IPS-NIHi11 (cell line): Measurements from ENCODE around the gene CETN3.

Experiments used
- DNase-seq: peaks from one replicate; pipeline ENCODE4 v3.0.0; 2012; ENCODE audit warnings: mixed read lengths, low spot score

Gene CETN3

GRCh38 chr5:90409318-90410177, at the start of gene CETN3:
TSS of gene CETN3 (minus strand) at chr5:90409756. CDS start at chr5:90409661, 95 bp downstream.
- peak; percentile 91 for DNase-seq

DNA sequence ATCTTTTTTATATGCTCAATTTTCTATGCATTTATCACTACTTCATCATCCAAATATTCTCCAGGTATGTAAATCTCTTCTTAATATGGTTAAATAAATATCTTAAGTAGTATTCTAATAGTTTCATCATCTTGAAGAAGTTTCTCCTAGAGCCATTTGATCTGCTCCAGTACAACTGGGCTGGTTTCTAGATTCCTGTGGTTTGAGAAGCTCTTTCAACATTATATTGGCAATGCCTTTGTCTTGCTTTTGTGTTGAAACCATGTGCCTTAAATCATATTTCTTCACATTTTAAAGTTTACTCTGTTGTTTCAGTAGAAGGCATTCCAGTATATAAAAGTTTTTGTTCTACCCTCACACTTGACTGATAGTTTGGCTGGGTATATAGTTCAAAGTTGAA, 37.4 kb upstream of the CETN3 start:
- no peak for DNase-seq

DNA sequence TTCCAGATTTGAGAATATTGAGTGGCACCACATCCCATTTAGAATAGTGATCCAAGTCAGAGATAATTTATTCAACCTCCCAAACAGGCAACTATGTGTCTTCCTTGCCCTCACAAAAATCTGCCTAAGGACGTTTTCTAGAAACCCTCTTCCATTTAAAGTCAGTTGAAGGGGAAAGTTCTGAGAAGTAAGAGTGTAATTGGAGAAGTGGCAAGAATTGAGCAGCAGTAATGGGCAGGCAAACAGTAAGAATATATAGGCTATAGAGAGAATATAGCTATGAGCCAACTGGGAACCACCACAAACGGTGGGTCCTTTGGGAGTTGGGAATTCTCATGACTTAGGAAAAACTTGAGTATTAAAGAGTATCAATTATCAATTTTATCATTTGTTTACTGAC, 31.1 kb upstream of the CETN3 start:
- no peak for DNase-seq

GRCh38 chr5:90438100-90438499, 28.5 kb upstream of the CETN3 start:
- no peak for DNase-seq

GRCh38 chr5:90437663-90438062, 28.1 kb upstream of the CETN3 start:
- no peak for DNase-seq

DNA sequence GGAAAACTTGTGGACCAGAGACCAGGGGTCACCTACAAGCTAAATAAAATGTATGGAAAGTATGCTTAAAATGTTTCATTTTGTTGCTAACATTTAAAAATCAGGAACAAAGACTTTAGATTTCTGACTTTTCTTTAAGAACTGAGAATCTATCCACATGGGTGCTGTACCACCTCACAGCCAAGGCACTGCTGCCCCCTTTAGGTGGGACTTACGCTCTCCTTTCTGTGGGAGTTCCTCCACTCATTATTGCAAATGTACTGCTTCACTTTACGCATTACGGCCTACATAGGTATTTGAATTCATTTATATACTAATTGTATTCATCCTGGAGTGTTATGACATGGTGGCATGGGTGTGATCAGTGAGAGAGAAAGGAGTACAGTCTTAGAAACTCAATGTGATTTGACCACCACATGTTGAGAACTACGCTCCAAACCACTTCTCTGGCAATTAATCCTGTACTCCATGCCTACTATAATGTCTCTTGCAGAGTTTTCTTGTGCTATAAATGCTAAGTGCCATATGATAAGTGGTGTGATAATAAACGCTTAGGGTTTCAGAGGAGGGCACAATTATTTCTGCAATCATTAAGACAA, 24.7 kb upstream of the CETN3 start:
- peak; percentile 42 for DNase-seq

- no peak for DNase-seq
These were observed 14.7 kb upstream of the CETN3 start for GRCh38 chr5:90424245-90424644.

- DNase-seq: peak; percentile 49
These were observed 11.6 kb upstream of the CETN3 start for GRCh38 chr5:90421136-90421535.

DNA sequence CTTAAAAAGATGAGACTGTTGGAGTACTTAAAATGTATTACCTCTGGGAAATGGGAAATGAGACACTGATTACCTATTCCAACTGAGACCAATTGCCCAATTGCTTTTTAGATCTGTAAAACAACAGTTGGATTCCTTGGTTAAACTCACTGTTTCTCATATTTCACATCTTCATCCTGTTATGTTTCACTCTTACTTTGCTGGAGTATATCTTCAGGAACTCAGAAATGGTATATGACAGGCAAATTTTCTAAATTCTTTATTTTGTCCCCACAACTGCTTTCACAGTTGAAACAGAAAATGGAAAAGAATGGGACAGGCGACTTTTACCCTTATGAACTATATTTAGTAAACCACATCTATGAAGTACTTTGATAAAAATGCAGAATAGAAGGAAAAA, 8.7 kb upstream of the CETN3 start:
- DNase-seq: no peak

DNA sequence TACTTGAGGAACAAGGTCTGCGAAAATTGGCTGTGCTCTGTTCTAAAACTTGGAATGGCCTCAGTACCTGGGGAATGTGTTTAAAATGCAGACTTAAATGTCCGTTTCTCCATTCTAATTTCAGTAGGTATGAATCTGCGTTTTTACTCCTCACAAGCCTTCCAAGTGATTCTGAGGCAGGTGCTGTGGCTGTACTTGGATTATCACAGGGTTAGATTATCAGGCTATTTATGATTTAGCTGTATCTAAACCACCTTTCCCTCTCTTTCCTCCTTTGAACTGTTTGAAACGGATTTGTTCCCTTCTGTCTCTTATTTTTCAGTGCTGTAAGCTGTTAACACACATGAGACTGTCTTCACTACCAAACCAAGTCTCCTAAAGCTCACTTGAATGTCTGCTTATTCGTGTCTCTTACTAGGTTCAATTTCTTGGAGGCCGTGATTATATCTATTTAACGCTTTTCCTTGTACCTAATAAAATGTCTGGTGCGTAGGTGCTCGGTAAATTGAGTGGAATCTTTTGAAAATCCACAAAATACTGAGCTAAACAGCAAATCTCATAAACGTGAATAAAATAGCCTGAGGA, 714 bp upstream of the CETN3 start:
- no peak for DNase-seq

DNA sequence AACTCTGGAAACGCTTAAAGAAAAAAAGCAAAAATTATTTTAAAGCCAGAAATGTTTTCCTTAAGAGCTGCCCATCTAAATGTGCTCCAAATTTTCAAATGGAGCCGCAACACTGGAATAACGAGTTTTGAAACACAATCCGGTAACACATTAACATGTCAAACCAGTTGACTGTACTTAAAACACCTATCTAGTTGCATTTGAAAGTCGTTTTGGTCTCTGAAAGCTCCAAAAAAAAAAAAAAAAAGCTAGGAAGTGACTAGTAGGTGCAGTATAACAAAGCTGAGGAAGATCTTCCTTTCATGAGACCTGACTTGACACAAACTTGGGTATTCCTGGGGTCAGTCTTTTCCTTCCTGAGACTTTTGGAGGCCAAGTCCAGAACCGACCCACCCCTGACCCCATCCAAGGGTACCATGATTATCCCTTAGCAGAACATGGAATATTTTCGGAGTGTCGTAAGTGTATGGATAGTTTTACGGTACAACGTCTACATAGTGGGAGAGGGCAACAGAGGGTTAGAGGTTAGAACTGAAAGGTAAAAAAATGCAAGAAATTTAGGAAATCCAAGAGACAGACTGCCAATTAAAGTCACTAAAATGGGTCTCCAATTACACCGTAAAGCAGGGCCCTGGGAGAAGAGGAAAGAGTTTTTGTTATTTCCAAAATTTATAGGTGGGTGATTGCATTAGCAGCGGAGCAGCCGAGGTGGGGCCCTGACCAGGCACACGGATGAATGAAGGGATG, 812 bp downstream of the CETN3 start:
- DNase-seq: peak; percentile 6

- no peak for DNase-seq
These were observed 3.1 kb downstream of the CETN3 start for GRCh38 chr5:90406466-90406865.

DNA sequence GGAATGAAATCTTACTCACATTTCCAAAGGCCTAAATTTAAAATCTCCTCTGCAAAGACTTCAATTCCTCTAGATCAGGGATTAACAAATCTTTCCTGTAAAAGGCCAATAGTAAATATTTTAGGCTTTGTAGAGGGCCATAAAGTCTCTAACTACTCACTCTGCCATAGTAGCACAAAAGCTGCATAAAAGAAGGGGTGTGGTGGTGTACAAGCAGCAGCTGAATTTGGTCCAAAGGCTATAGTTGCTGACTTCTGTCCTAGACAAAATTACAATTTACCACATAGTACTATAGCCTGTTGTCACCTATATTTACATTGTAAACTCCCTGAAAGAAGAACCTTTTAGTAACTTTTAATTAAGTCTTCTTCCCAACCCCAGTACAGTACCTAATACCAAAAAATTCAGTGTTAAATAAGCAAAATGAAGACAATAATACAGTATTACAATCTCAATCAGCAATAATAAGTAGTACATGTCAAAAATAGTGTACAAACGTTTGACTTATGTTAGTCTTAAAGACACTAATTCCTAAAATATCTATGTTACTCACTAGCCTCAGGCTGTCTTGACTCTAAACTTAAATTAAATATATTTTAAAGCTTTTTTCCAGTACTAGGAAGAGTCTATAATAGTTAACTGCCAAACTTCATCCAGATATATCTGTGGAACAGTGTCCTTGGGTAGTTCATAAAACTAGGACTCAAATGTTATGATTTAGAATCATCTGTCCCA, 6.9 kb downstream of the CETN3 start:
- no peak for DNase-seq

DNA sequence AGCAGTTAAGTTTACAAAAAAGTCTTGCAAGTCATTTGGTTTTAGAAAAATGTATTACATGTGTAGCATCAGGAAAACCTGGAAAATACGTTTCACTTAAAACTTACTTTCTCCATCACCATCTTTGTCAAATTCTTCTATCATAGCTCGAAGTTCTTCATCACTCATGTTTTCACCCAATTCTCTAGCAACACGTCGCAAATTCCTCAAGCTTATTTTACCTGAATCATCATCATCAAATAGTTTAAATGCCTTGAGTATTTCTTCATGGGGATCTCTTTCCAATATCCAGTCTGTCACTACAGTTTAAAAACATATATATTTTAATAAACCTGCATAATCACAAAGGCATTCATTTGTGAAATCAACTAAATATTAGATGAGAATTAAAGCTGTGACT, 10.3 kb downstream of the CETN3 start:
- no peak for DNase-seq

DNA sequence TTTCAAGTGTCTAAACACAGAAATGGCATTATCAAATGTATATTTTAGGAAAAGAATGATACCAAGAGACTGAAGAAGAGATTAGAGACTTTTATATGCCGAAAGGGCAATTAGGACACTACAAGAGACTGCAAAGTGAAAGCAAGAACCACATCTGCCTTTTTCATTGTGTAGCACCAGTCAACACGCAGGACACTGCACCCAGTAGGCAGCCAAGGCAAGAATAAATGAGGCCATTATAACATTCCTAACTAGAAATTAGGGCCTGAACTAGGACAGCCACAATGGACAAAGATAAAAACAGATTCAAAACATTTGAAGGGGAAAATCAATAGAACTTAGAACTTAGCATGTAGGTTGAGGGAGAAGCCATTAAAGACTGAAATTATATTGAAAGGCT, 10.8 kb downstream of the CETN3 start:
- no peak for DNase-seq

DNA sequence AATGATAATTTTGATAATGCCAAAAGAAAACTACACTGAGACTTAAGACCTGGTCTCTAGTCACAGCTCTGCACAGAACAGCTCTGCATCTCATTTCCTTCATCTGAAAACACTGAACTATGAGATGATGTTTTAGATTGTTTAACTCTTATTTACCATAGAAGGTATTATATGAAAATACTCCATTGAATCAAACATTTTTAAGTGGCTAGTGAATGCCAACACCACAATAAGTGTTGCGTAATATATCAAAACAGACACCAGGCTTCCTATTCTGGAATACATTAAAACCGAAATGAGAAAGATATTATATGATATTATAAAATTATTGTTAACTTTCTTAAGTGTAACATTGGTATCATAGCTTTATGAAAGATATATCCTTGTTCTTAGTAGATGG, 14.6 kb downstream of the CETN3 start:
- DNase-seq: no peak

DNA sequence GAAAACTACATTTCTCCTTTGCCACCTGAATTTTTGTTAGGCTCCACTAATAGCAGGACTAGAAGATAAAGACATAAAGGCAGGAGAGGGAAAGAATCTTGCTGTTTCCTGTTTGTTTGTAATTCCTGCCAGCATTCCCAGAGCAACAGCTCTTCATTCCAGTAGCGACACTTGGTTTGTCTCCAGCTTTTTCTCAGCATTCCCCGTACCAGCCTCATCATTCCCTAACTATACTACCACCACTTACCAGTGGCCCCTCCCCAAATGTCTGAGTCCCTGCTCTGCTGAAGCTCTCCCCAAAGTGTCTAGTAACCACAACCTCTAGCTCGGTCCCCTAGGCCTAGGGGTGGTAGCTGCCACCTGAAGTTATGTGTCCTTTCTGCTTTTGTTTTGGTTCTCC, 18.6 kb downstream of the CETN3 start:
- peak; percentile 17 for DNase-seq

GRCh38 chr5:90390326-90390725, 19.2 kb downstream of the CETN3 start:
- DNase-seq: no peak

- no peak for DNase-seq
These were observed 22.0 kb downstream of the CETN3 start for GRCh38 chr5:90387508-90387907.

GRCh38 chr5:90386099-90386710, 23.4 kb downstream of the CETN3 start:
- no peak for DNase-seq

GRCh38 chr5:90384389-90384788, 25.2 kb downstream of the CETN3 start:
- no peak for DNase-seq
